SKM-1 treated with dmso at 0.1 percent for 144 hours (cell line): ENCODE data around the gene UBL7.

Source experiments
- DNase-seq: peaks from one replicate; lab custom pipeline; 2025; ENCODE audit not compliant: unreplicated experiment; lab: John Stamatoyannopoulos, UW

Gene UBL7

GRCh38 chr15:74442063-74442462, 18.9 kb downstream of the UBL7 start:
- DNase-seq = no peak

GRCh38 chr15:74441248-74441941, 19.6 kb downstream of the UBL7 start:
- no peak for DNase-seq

- peak; percentile 64 for DNase-seq
These were observed 22.1 kb downstream of the UBL7 start for GRCh38 chr15:74438721-74439316.

GRCh38 chr15:74438206-74438605, 22.8 kb downstream of the UBL7 start:
- no peak for DNase-seq

GRCh38 chr15:74434263-74435136, 26.5 kb downstream of the UBL7 start:
- no peak for DNase-seq

- DNase-seq = peak; percentile 85
These were observed 27.2 kb downstream of the UBL7 start, which contains the start of gene SEMA7A for GRCh38 chr15:74433592-74434262. Gene SEMA7A, minus strand, starts transcription at chr15:74433958. Its CDS starts 40 bp downstream, at chr15:74433918.

- no peak for DNase-seq
These were observed 27.9 kb downstream of the UBL7 start for GRCh38 chr15:74432968-74433591.

GRCh38 chr15:74432271-74432967, 28.5 kb downstream of the UBL7 start:
- DNase-seq = no peak

- DNase-seq = no peak
These were observed 29.3 kb downstream of the UBL7 start for GRCh38 chr15:74431645-74432044.

- DNase-seq = no peak
These were observed 29.8 kb downstream of the UBL7 start for GRCh38 chr15:74431116-74431515.

GRCh38 chr15:74430510-74430951, 30.4 kb downstream of the UBL7 start:
- no peak for DNase-seq

- no peak for DNase-seq
These were observed 31.1 kb downstream of the UBL7 start for GRCh38 chr15:74429781-74430400.

GRCh38 chr15:74428970-74429780, 31.8 kb downstream of the UBL7 start:
- peak; percentile 33 for DNase-seq

- peak; percentile 61 for DNase-seq
These were observed 32.5 kb downstream of the UBL7 start for GRCh38 chr15:74428442-74428787.

- no peak for DNase-seq
These were observed 33.1 kb downstream of the UBL7 start for GRCh38 chr15:74427607-74428441.

GRCh38 chr15:74426404-74427281, 34.3 kb downstream of the UBL7 start:
- no peak for DNase-seq

GRCh38 chr15:74425630-74426029, 35.3 kb downstream of the UBL7 start:
- DNase-seq = no peak
